HS-27A (cell line): ENCODE data around the gene NHP2.
"Not testable (repeated sequence)": the region's sequence is repeated elsewhere in the genome, so short reads cannot be mapped to it uniquely, and the experiment has no call there.

Experiments used
- DNase-seq: peaks from one replicate; pipeline ENCODE4 v3.0.0-alpha.2; 2012; ENCODE audit warnings: low read depth, missing footprints

Gene NHP2

GRCh38 chr5:178153530-178154340 is at the start of gene NHP2:
Gene NHP2 (minus strand): TSS chr5:178153885. CDS start chr5:178153817, 68 bp downstream.
- DNase-seq: peak; percentile 77

- no peak for DNase-seq
Observed at GRCh38 chr5:178202541-178202940, 48.9 kb upstream of the NHP2 start.

DNA sequence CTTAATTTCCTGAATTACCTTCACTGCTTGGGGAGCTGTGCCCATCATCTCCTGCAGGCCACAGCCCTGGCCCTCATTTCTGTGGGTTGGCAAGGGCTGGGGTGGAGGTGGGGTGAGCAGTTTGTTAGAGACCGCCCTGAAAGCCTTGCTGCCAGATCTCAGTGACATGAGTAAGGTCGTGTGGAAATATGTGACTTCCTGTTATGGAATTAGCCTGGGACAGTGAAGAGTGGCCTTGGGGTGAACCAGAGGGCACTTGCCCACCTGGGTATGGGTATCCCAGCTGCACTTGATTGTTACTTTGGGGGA is 48.2 kb upstream of the NHP2 start:
- no peak for DNase-seq

- no peak for DNase-seq
Observed at GRCh38 chr5:178201221-178201926, 47.7 kb upstream of the NHP2 start.

DNA sequence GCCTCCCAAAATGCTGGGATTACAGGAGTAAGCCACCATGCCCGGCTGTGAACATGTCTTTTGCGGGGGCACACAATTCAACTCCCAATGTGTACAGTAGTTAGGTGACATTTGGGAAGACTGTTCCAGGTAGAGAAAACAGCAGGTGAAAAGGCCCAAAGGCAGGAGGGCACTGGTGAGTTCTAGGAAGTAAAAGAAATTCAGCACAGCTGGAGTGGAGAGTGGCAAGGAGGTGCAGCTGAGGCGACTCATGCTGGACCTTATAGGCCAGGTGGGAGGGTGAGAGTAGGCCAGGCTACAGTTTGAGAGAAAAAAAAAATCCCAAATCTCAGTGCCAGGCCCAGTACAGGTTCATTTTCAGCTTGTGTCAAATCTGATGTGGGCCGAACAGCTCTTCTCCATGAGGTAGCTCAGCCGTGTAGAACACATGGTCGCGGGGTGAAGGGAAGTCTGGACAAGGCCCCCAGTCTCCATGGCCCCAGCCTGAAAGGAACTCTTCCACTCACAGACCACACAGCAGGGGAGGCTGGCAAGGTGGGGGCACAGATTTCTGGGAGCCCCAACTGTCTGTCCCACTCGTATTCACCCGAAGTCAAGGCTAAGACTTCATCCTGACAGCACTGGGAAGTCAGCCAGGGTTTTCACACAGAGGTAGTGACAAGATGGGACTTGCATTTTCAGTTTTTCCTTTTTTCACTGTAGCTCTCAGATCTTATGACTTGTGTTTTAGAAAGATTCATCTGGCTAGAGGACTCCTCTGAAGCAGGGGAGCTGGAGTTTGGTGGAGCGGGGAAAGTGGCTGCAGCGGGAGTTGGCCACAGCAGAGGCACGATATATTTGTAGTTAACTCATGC is 46.1 kb upstream of the NHP2 start:
- no peak for DNase-seq

DNA sequence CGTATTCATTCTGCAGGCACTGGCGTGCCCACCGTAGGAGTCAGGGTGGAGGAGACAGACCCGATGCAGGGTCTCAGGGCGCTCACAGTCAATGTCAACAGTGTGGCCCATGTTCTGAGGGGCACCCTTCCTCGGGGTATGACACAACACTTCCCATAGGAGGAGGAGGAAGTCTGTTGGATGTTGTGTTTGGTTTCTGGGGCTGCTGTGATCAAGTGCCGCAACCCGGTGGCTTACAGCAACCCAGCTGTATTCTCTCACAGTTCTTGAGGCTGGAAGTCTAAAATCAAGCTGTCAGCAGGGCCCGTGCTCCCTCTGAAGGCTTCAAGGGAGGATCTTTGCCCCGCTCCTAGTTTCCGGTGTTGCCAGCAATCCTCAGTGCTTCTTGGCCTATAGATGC is 45.0 kb upstream of the NHP2 start:
- DNase-seq: no peak

DNA sequence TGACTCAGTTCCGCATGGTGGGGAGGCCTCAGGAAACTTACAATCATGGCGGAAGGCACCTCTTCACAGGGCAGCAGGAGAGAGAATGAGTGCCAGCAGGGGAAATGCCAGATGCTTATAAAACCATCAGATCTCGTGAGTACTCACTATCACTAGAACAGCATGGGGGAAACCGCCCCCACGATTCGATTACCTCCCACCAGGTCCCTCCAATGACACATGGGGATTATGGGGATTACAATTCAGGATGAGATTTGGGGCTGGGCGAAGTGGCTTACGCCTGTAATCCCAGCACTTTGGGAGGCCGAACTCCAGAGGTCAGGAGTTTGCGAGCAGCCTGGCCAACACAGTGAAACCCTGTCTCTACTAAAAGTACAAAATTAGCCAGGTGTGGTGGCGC is 44.5 kb upstream of the NHP2 start:
- not testable (repeated sequence) for DNase-seq

DNA sequence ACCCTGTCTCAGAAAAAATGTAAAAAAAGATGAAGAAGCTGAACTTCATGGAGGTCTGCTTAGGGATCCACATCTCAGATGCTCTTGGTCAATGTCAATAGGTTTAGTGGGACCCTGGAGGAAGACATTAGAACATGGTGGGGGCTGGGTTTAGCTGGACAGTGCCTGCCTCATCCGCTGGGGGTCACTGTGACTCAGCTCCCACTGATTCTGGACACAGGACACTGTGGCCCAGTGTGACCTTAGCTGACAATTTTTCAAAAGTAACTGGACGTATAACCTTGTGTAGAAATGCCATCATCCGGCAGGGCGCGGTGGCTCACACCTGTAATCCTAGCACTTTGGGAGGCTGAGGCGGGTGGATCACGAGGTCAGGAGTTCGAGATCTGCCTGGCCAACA is 43.3 kb upstream of the NHP2 start:
- DNase-seq: no peak

GRCh38 chr5:178196281-178196812 is 42.7 kb upstream of the NHP2 start:
- no peak for DNase-seq

- DNase-seq: no peak
Observed at GRCh38 chr5:178194026-178194425, 40.3 kb upstream of the NHP2 start.

DNA sequence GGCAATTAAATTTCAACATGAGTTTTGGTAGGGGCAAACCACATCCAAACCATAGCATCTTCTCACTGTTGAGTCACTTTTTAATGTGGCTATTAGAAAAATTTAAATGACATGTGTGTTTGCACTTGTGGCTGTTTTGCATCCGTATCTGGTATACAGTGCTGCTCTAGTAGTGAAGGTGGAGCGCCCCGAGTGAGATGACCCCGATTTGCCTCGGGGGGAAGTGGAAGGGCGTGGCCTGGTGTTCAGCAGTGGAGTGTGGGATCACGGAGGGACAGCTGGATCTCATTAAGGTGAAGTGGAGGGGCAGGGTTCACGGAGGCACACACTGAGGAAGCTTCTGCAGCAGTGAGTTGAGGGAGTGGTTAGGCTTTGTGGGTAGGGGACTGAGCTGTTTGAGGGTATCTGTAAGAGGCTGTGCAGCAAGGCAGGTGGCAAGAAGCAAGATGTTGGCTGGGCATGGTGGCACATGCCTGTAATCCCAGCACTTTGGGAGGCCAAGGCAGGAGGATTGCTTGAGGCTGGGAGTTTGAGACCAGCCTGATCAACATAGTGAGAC is 39.6 kb upstream of the NHP2 start:
- DNase-seq: no peak

DNA sequence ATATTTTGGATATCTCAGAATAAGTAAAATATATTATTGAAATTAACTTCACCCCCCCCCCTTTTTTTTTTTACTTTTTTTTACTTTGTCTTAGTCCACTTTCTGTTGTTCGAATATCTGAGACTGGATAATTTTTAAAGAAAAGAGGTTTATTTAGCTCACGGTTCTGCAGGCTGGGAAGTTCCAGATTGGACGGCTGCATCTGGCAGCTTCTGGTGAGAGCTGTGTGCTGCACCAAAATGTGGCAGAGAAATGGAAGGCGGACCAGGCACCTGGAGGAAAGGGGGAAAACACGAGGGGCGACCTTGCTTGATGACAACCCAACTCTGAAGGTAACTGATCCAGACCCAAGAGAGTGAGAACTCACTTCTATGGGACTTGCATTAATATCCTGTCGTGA is 39.1 kb upstream of the NHP2 start:
- DNase-seq: no peak

GRCh38 chr5:178192244-178192643 is 38.6 kb upstream of the NHP2 start:
- no peak for DNase-seq

- DNase-seq: no peak
Observed at GRCh38 chr5:178191661-178192060, 38.0 kb upstream of the NHP2 start.

- no peak for DNase-seq
Observed at GRCh38 chr5:178189433-178189832, 35.7 kb upstream of the NHP2 start.

DNA sequence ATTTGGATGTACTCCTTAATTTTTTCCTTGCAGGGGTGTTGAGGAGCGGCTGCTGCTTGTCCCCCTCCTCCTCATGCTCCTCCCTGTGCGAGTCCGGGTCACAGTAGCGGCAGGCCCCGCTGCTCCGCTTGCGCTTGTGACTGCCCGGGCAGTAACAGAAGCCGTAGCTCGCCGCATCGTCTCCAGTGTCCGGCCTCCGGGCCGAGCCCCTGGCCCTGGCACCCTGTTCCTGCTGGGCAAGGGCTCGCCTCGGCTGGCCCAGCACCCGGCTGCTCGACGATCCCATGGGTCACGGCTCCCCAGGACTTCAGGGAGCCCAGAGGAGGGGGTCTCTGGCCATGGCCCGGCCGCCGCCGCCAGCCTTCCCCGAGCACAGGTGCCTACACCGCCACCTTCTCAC is 33.3 kb upstream of the NHP2 start, which contains the start of gene GMCL2:
Gene GMCL2 (minus strand): TSS at position 358 of the 400 bp plus-strand sequence. CDS start 72 bp downstream, at position 286.
- no peak for DNase-seq

DNA sequence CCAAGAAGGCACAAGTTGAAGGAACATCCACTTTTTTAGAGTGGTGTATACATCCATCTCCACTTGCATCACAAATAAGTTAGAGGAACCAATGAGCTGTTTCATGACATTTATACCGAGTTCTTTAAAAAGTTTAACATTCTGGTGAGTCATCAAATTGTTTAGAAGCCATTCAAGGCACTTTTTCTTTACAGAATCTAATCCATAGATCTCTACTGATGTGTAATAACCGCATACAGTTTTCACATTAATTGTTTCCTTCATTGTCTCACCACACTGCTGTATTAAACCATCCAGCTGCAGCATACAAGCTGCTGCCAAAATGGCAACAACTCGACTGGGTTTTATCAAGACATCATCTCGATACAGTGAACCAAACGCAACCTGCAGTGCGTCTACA is 32.7 kb upstream of the NHP2 start:
- DNase-seq: no peak

DNA sequence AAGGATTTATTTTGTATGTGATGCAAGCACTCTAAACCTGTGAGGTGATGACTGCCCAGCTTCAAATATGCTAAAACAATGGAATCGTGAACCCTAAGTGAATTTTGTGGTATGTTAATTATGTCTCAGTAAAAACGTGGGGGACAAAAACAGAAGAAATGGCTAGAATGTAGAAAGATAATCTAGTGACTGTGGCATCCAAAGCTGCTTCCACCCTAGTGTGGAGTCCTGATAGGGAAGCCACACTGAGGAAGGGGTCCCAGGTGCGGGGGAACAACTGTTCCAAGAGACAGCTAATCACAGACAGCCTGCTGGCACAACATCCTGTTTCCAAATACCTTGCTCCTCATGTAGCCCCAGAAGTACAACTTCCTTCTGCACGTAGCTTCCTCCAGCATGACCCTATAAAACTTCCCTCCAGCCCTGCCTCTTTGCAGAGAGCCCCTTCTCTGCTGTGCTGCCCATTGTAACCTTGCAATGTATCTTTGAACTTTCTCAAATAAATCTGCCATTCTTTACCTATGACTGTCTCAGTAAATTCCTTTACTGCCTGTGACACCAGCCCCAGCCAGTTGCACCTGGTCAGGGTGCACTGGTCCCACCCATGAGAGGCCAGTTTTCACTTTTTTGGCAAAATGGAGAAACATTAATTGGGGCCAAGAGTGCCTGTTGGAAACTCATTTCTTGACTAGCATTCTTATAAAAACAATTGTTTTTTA is 28.6 kb upstream of the NHP2 start:
- DNase-seq: no peak

- DNase-seq: no peak
Observed at GRCh38 chr5:178180141-178180863, 26.6 kb upstream of the NHP2 start.

GRCh38 chr5:178177569-178177968 is 23.9 kb upstream of the NHP2 start:
- no peak for DNase-seq

DNA sequence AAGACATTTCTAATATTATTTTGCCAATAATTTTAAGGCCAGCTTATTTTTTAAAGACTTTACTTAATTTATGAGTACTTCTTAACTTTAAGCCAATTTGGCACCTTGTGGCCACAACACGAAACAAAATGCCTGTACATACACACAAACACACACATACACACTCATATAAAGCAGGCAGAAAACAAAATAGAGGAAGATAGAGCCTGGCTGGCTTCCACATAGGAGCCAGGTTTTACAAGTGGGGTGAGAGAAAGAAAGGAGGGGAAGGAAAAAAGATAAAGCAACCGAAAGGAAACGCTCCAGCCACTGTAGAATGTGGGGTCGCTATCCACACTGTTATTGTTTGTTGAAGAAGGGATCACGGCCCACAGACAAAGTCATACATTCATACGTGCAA is 23.1 kb upstream of the NHP2 start:
- DNase-seq: no peak
